ENCODE data around the gene USP37. TPM values are rescaled to one million over a fixed set of nuclear protein-coding genes. Genes with fewer than 3 reads are reported as not detected.

USP37 gene
- total and polyA plus RNA-seq, 2 of the 4 experiments (the other 2 are of a cell fraction) = 1.6 to 6.5 TPM

GRCh38 chr2:218438596-218438995, 129.6 kb downstream of the USP37 start:
- Histone ChIP-seq H4K20me1 (ENCODE audit: insufficient read depth, low read length) (no peaks in the 10 kb centered on the region), H3K4ac (ENCODE audit: low read depth, low read length) (no peak overlapping the region), H3K9me3 (ENCODE audit: control insufficient read depth, insufficient read depth, low read length) (no peaks in the 10 kb centered on the region), H2AFZ (replicated peaks; ENCODE audit: low read length, poor library complexity) (no peak overlapping the region), H3K9me1 (ENCODE audit: insufficient read depth, low read length) (no peaks in the 10 kb centered on the region), H4K5ac (ENCODE audit: low read depth, low read length) (no peak overlapping the region), H3K4me2 (ENCODE audit: low read depth, low read length) (no peak overlapping the region), H3K4me3 (ENCODE audit: insufficient read depth, low read depth, low read length) (no peak overlapping the region), H2AK5ac (ENCODE audit: low read depth, low read length) (no peak overlapping the region), H3K9ac (ENCODE audit: low read depth, low read length) (no peak overlapping the region), H3K56ac (ENCODE audit: extremely low read depth, insufficient read depth, low read length) (no peak overlapping the region), H3K18ac (ENCODE audit: low read depth, low read length) (no peak overlapping the region), H3K79me1 (ENCODE audit: low read depth in 1 of 2, low read length in 2 of 2) (no peaks in the 10 kb centered on the region), H2BK5ac (ENCODE audit: low read depth, low read length, poor library complexity, severe bottlenecking) (no peak overlapping the region), H2BK120ac (ENCODE audit: low read depth, low read length) (no peak overlapping the region), H4K8ac (ENCODE audit: low read depth in 2 of 2, low read length in 2 of 2) (no peak overlapping the region), H4K91ac (ENCODE audit: insufficient read depth, low read depth, low read length) (no peak overlapping the region), H3K14ac (replicated peaks; ENCODE audit: low read depth, low read length) (no peak overlapping the region), H3K27ac (ENCODE audit: insufficient read depth, low read length) (no peak overlapping the region), H3K23ac (ENCODE audit: low read depth, low read length) (no peak overlapping the region), H2BK15ac (ENCODE audit: low read depth, low read length) (no peak overlapping the region), H3K27me3 (ENCODE audit: control insufficient read depth, insufficient read depth, low read length) (no peaks in the 10 kb centered on the region), H3K36me3 (ENCODE audit: control insufficient read depth, insufficient read depth, low read length) (no peaks in the 10 kb centered on the region), H2AK9ac (replicated peaks; ENCODE audit: low read depth, low read length, poor library complexity) (no peak overlapping the region), H2BK20ac (ENCODE audit: low read depth, low read length) (no peak overlapping the region), H3K4me1 (ENCODE audit: control insufficient read depth, insufficient read depth, low read length) (peaks cover 2% of the 10 kb centered on the region; the same call in 1 of the 2 replicates)
- intact Hi-C loops (cut with micrococcal nuclease) (no loop called here), dilution Hi-C loops (cut with HindIII; ENCODE audit: low sequenced_read_pairs, unreplicated experiment) (no loop called here), in situ Hi-C loops (cut with MboI; ENCODE audit: low sequenced_read_pairs) (no loop called here)
- WGBS, 2 experiments (ENCODE audit: extremely low coverage in 2 of 2, insufficient read length in 1 of 2) = 60% methylated on average over 1 of the region's 4 CpGs; no CpG with 5 or more reads in 1 of the 2 experiments
- ATAC-seq (ENCODE audit: low read depth) (no peak), DNase-seq (no peak)
- CTCF ChIA-PET = no interaction called here
- POLR2A ChIA-PET (ENCODE audit: unreplicated experiment) = no interaction called here
- TF ChIP-seq FOS (IDR thresholded peaks at IDR 0.05; ENCODE audit: low read depth, low read length) = no peak
- TF ChIP-seq MAZ (IDR thresholded peaks at IDR 0.05; ENCODE audit: borderline replicate concordance, low read depth, low read length) = no peak
- TF ChIP-seq RCOR1 (IDR thresholded peaks at IDR 0.05; ENCODE audit: insufficient replicate concordance, low read length) = no peak
- no peak for TF ChIP-seq MXI1 (IDR thresholded peaks at IDR 0.05; ENCODE audit: borderline replicate concordance, low read depth, low read length)
- no peak for TF ChIP-seq CEBPB (IDR thresholded peaks at IDR 0.05; ENCODE audit: low read depth, low read length)
- TF ChIP-seq, protein P1, sequence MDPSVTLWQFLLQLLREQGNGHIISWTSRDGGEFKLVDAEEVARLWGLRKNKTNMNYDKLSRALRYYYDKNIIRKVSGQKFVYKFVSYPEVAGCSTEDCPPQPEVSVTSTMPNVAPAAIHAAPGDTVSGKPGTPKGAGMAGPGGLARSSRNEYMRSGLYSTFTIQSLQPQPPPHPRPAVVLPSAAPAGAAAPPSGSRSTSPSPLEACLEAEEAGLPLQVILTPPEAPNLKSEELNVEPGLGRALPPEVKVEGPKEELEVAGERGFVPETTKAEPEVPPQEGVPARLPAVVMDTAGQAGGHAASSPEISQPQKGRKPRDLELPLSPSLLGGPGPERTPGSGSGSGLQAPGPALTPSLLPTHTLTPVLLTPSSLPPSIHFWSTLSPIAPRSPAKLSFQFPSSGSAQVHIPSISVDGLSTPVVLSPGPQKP (IDR thresholded peaks at IDR 0.05; ENCODE audit: borderline replicate concordance, low read depth, low read length) = no peak
- TF ChIP-seq CTCF (conservative IDR thresholded peaks at IDR 0.05; ENCODE audit: low read depth, low read length) = no peak
- TF ChIP-seq POLR2A (IDR thresholded peaks at IDR 0.05; ENCODE audit: low read depth, low read length) = no peak
- TF ChIP-seq CHD1 (IDR thresholded peaks at IDR 0.05; ENCODE audit: low read depth, low read length) = no peak
- TF ChIP-seq RFX5 (IDR thresholded peaks at IDR 0.05; ENCODE audit: low read depth, low read length) = no peak
- BruUV-seq (replicated peaks) = no TSS peak

Data from IMR-90 (cell line).